NCI-H1694 treated with DMSO at 0.1 percent for 48 hours (cell line): ENCODE data around the gene CALCOCO1.

Experiments
- DNase-seq: peaks from one replicate; lab custom pipeline; 2025; lab: John Stamatoyannopoulos, UW

CALCOCO1 gene

GRCh38 chr12:53751336-53752191 lies 24.3 kb upstream of the CALCOCO1 start, which contains the start of gene CISTR:
TSS of gene CISTR (minus strand) at chr12:53751979.
- DNase-seq = peak; percentile 25

DNA sequence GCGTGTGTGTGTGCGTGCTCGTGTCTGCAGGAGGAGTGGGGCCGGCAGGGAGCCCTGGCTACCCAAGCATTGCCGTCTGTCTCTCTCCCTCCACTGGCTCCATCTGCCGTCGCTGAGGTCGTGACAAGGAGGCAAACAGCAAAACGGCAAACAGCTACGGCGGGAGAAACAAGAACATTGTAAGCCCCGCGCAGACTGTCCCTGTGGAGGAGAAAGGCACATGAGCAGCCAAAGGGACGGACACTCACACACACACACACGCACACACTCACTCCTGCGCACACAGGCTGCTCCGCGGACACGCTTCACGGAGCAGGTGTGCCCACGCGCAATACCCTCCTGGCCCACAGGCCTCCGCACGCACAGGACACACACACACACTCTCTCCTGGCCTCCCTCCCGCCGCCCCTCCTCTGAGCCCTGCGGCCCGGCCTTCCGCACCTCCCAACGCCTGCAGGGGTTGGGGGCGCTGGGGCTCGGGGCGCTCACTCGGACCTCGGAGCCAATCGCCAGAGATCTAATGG lies 23.6 kb upstream of the CALCOCO1 start:
- peak; percentile 73 for DNase-seq

- peak; percentile 73 for DNase-seq
Observed at GRCh38 chr12:53749986-53750811, 22.9 kb upstream of the CALCOCO1 start.

GRCh38 chr12:53748072-53748840 lies 21.0 kb upstream of the CALCOCO1 start:
- DNase-seq = no peak

DNA sequence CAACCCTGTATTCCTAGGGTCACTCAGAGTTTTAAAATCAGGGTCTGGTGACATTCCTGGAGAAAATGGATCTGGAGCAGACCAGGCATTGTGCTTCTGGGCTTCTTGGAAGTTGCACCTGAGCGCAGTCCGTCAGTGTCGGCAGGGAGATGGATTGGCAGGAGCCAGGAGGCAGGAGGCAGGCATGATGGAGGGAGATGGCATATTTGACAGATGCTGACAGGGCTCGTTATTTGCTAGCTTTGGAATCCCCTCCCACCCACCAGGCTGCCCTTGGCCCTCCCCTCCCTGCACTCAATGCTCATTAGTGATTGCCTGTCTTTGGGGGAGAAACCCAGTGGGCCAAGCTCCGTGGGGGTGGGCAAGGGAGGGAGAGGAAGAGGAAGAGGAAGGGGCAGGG lies 19.8 kb upstream of the CALCOCO1 start:
- DNase-seq = peak; percentile 70

- DNase-seq = peak; percentile 81
Observed at GRCh38 chr12:53746592-53747092, 19.4 kb upstream of the CALCOCO1 start.

DNA sequence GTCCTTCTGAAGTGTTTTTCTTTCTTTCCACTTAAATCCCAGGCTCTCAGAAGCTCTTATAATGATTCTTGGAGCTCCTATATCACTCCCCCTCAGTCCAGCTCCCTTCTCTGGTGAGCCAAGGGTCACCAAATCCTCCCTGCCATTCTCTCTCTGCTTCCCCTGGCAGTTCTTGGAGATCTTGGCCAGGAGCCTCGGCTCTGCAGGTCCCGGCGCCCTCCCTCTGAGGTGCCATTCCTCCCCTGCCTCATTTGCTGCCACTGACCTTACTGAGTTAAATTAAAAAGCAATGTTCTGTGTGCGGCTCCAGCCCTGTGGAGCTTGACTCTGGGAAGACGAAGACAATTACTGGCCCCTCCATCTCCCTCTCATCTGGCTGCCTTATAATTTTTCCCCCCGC lies 17.5 kb upstream of the CALCOCO1 start:
- DNase-seq = no peak

GRCh38 chr12:53744130-53744441 lies 16.8 kb upstream of the CALCOCO1 start:
- no peak for DNase-seq

- peak; percentile 62 for DNase-seq
Observed at GRCh38 chr12:53743266-53744129, 16.2 kb upstream of the CALCOCO1 start.

DNA sequence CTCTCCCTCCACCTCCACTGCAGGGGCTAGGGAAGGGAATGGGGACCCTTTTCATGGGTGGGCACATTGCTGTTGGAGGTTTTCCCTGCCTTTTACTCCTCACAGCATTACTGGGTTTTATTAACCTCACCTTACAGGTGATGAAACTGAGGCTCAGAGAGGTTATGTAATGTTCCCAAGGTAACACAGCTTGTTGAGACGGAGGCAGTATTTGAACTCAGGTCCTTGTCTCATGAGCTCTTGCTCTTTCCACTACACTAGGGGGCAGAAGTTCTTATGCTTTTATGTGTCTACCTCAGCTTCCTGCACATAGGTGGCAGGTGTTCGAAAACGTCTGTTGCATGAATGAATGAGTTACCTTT lies 12.9 kb upstream of the CALCOCO1 start:
- no peak for DNase-seq

- DNase-seq = no peak
Observed at GRCh38 chr12:53739214-53740129, 12.2 kb upstream of the CALCOCO1 start.

DNA sequence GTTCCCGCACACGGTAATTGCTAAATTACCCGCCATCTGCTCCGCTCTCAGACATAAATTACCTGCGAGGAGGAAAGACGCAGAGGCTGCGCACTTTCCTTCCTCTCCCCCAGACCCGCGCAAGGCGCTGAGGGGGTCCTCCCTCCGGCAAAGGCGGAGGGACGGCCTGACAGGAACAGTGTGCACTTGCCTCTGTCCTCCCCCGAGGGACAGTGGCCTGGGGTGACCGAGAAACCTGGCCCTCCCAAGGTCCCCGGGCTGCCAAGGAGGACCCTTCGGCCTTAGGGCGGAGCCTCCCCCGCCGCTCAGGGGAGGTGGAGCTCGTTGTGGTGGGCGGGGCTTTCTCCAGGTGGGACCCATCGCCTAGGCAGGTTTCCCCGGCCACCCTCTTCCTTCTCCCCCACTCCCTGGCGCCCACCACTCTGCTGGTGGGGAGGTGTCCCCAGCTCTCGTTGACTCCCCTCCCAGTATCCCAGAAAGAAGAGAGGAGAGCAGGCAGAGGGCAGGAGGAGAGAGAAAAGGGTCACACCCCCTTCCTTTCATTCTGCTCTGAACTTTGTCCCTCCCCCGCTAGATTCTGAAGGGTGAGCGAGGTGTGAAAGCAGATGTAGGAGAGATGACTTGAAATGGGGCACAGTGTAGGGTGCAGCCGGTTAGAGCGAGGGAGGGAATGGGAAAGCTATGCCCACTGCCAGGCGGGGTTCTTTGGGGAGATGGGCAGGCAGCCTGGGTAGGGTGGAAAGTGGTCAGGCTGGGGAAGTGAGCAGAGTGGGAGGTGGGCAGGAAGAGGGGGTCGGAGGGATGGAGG lies 11.4 kb upstream of the CALCOCO1 start:
- no peak for DNase-seq

DNA sequence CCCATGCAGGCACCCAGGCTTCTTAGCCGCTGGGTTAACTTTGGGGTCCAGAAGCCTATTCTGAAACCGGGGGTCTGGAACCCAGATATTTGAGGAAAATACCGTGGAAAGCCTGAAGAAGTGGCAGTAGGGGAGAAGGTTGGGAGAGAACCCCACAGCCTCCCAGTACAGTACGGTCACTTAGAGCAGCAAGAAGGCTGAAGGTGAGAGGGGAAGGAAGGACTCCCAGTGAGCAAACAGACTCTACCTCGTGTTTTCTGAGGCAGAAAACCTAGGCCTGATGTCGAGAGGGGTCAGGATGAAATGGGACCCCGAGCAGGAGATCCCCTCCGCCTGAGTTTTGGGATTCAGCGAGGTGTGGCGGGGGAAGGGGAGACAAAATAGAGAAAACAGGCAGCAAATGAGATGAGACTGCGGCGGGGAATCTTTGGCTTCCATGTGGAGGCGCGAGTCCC lies 10.7 kb upstream of the CALCOCO1 start:
- no peak for DNase-seq

DNA sequence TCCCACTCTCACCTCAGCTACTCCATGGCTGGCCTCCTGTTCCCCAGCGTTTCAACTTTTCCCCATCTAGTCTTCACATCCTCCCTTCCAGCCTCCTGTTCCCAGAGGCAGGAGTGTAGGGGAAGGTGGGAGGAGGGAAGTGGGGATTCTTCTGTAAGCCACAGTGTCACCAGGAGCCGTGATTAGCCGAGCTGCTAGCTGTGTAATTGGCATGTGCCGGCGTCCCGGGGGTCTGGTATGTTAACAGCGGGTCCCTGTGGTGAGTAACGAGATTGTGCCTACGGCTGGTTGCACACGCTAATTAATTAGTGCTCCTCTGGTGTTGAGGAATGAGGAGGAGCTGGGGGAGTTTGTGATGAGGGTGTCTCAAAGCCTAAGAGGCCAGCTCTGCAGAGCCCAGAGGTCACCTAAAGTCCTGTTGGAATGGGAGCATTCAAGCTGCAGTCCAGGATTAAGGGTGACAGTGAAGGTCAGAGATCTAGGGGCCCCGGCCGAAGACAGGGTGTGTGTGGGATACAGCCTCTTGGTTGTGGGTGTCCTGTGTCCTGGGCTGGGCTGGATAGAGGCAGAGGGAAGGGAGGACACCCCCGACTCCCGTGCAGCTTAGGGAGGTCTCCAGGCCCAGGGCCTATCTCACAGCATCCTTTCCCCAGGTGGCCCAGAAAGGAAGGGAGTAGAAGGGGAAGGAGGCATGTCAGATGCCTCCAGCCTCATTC lies 10.0 kb upstream of the CALCOCO1 start:
- peak; percentile 52 for DNase-seq

DNA sequence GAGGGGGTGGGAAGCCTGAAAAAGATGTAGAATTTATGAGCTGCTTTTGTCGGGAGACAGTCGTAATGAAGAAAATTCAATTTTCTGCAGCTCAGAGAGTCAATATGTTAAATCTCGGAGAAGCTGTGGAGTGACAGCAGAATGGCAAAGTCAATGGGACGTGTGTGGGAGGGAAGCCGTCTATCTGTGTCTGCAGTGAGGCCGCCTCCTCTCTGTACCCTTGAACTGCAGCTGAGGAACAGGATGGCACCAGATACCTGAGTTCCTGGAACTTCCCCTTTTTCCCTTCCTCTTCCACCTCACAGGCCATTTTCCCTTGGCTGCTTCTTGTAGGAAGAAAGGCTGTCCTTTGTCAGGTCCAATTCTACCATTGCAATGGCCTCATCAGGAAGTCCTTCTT lies 9.3 kb upstream of the CALCOCO1 start:
- DNase-seq = no peak

- DNase-seq = peak; percentile 26
Observed at GRCh38 chr12:53735556-53735955, 8.3 kb upstream of the CALCOCO1 start.

GRCh38 chr12:53734425-53734824 lies 7.2 kb upstream of the CALCOCO1 start:
- DNase-seq = no peak

GRCh38 chr12:53733807-53734200 lies 6.6 kb upstream of the CALCOCO1 start:
- DNase-seq = no peak
